Forelimb muscle (tissue), 1 donor: ENCODE measurements around the gene GSTM4. TPM values are rescaled to one million over a fixed set of nuclear protein-coding genes. Genes with fewer than 3 reads are reported as not detected.

Experiments used
- DNase-seq: peaks from one replicate; pipeline ENCODE4 v3.0.0-alpha.2; 2013; ENCODE audit warnings: low read depth
- polyA plus RNA-seq: library from polyadenylated mRNA; unstranded; fragments of 120-200 nt; gene quantifications from one replicate; pipeline ENCODE4 v1.2.1, GENCODE V29; 2013; ENCODE audit not compliant: insufficient read length

Gene GSTM4
- polyA plus RNA-seq, 1 donor, result 25.1 TPM

GRCh38 chr1:109624201-109625010 lies 31.5 kb upstream of the GSTM4 start:
- no peak for DNase-seq

GRCh38 chr1:109625176-109625575 lies 30.7 kb upstream of the GSTM4 start:
- DNase-seq, result no peak

- DNase-seq, result no peak
These were observed 30.0 kb upstream of the GSTM4 start for GRCh38 chr1:109625601-109626560.

- no peak for DNase-seq
These were observed 29.1 kb upstream of the GSTM4 start for GRCh38 chr1:109626682-109627408.

DNA sequence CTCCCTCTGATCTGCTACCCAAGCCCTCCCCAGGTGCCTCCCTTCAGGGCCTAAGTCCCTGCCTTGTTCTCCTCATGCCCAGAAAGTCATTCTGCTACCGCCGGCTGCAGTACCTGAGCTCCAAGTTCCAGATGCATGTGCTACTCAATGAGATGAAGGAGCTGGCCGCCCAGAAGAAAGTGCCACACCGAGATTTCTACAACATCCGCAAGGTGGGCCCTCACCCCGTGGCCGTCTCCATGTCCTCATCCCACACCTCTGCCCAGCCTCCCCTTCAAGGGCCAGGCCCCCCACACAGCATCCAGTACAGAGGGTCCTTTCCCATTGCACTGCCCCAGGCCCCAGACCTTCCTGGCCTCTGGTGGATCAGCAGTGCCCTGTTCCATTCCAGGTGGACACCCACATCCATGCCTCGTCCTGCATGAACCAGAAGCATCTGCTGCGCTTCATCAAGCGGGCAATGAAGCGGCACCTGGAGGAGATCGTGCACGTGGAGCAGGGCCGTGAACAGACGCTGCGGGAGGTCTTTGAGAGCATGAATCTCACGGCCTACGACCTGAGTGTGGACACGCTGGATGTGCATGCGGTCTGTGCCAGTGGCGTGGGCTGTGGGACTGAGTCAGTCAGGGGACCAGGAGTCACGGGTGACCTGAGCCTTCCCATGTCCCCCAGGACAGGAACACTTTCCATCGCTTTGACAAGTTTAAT lies 28.1 kb upstream of the GSTM4 start:
- no peak for DNase-seq

DNA sequence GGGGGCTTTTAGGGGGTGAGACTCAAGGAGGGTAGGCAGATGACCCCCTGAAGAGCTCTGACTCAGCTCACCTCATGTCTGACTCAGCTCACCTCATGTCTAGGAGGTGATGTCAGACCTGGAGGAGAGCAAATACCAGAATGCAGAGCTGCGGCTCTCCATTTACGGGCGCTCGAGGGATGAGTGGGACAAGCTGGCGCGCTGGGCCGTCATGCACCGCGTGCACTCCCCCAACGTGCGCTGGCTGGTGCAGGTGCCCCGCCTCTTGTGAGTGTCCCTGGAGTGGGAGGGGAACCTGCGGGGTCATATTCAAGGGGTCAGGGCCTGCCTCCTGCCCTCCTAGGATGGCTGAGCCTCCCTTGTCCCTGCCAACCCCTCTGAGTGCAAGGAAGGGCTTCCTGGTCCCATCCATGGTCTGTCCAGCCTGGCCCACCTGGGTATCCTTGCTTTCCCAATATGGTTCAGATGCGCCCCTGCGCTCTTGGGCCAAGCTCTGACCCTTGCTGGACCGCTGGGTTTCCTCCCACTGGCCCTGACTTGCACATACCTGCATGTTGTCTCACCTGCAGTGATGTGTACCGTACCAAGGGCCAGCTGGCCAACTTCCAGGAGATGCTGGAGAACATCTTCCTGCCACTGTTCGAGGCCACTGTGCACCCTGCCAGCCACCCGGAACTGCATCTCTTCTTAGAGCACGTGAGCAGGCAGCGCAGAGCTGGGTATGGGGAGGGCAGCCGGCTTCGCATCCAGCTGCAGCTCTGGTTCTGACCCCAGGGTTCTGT lies 27.2 kb upstream of the GSTM4 start:
- DNase-seq, result no peak

DNA sequence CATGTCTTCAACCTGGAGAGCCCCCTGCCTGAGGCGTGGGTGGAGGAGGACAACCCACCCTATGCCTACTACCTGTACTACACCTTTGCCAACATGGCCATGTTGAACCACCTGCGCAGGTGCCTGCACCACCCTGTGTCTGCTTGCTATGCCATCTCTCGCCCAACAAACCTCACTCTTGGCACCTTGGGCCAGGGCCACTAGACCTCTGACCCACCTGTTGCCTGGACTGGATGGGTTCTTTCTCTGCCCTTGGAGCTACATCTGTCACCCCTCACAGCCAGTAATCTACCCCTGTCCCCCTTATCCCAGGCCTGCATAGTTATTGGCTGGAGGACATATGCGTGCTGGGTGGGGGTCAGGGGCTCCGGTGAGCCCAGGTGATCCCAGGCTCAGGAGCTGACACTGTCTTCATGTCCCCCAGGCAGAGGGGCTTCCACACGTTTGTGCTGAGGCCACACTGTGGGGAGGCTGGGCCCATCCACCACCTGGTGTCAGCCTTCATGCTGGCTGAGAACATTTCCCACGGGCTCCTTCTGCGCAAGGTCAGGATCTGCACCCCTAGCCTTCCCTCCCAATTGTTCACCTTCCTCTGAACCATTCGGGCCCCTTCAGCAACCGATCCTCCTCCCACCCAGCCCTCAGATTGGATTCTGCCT lies 26.4 kb upstream of the GSTM4 start:
- DNase-seq, result no peak

GRCh38 chr1:109630081-109630897 lies 25.6 kb upstream of the GSTM4 start:
- no peak for DNase-seq

DNA sequence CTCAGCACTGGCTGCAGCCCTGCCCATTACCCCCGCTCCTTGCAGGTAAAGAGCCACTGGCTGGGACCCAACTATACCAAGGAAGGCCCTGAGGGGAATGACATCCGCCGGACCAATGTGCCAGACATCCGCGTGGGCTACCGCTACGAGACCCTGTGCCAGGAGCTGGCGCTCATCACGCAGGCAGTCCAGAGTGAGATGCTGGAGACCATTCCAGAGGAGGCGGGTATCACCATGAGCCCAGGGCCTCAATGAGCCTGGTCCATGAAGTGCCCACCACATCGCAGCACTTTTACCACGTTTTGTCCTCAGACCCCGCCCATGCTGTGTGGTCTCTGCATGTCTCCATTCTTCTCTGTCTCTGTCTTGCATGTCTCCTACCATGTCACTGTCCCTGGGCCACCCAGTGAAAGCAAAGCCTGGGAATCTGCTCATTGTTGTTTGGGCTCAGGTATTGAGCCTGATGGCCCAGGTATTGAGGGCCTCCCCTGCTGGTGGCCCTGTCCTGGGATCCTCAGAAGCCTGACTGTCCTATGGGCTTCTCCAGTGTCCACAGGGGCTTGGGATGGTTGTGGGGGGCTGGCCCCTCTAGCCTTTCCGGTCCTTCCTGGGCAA lies 24.9 kb upstream of the GSTM4 start:
- no peak for DNase-seq

DNA sequence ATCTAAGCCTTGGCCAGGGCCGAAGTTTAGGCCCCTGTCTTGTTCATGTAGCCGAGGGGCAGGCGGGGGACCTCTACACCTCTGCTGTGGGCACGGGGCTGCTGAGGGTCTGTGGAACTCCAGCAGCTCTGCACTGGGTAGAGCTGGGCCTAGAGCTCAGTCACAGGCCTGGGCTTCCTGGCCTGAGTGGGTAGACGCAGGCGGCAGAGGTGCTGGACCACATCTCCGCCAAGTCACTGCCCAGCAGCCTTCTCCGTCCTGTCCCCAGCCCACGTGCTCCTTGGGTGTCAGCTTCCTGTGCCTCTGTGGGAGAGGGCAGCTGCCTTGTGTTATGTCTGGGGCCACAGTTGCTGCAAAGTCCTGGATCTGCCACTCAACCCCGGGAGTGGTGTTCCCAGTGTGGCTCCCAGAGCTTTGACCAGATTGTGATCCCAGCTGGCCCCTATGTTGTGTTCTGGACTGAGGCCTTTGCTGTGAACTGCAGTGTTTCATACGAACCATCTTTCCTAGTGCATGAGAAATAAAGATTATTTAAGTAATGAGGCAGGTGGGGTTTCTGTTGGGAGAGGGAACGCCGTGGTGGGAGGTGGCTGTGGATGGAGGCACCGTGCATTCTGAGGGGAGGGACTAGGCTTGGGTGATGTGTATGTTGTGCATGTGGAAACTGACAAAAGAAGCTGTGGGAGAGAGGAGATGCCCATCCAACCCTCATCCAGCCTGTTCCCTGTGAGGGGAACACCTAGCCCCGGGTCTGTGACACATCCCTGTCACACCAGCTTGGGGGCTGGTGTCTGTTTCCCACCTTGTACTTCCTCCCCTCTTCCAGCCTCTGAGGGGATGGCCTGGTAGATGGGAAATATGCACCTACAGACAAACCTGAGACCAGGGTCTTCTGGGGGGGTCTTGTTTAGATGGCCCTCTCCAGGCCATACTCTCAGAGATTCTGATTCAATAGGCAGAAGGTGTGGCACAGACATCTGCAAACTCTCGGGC lies 24.1 kb upstream of the GSTM4 start:
- no peak for DNase-seq

- DNase-seq, result no peak
These were observed 23.1 kb upstream of the GSTM4 start for GRCh38 chr1:109632671-109633346.

DNA sequence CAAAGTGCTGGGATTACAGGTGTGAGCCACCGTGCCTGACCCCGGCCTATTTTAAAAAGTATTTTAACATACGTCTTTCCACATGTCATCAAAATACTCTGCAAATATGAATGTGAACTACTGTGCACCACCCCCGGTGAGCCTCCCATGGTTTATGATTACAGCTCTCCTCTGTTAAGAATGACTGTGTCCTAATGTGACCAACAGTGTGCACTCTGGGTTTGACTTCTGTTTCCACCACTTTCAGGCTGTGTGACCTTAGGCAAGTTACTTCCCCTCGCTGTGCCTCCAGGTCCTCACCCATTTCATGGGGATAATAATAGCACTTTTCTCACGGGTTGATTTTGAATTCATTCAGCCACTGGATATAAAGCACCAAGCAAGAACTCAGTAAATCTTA lies 21.6 kb upstream of the GSTM4 start:
- no peak for DNase-seq

DNA sequence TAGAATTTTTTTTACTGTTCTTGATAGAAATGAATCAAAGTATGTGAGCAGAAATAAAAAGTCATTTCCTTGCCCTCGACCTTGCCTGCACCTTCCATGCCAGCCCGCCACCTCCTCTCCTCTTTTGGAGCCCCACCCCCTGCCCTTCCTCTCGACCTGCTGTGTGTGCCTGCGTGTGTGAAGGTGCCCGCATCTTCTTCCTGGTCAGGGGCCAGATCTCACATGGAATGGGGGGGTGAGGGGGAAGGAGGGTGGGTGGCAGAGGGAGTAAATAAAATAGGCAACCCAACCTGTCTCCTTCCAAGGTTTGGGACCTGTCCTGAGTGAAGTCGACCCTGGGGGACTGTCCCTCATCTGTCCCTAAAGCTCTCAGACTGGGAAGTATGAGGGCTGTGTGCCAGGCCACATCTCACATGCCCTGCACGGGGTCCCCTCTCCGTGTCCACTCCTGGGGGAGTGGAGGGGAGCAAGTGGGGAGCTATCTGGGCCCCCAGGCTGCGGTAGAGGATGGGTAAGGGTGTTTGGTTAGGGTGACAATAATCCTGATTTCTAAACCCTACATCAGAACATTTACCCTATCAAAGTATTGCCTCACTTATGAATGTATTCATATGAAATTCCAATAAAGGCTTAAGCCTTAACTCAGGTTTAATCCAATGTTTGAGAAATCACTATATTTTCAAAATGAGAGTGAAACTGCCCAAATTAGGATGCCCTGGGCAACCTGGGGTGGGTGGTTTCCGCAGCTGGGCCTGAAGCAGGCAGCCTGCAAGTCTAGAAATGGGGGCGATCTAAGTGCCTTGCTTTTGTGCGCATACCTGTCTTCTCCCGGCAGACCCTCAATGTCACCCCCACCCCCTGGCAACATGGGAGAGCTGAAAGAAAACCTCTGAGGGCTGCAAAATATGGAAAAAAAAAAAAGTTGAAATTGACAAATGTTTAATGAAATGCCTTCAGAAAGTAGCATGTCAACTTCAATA lies 20.8 kb upstream of the GSTM4 start:
- no peak for DNase-seq

- no peak for DNase-seq
These were observed 20.1 kb upstream of the GSTM4 start for GRCh38 chr1:109635862-109636200.

- DNase-seq, result no peak
These were observed 19.5 kb upstream of the GSTM4 start for GRCh38 chr1:109636201-109636952.
